H1 (cell line): ENCODE results near the gene CAMK2B. TPM values are rescaled to one million over a fixed set of nuclear protein-coding genes. Genes with fewer than 3 reads are reported as not detected.

Experiments used
- CTCF ChIA-PET: fragments of 300-600 bp; sonication (Branson Sonifier 250); formaldehyde crosslinking; loops from one replicate; lab custom pipeline; 2021; ENCODE audit not compliant: partially characterized antibody; lab: Charles Lee
- POLR2A ChIA-PET: fragments of 300-600 bp; sonication (Branson Sonifier 250); formaldehyde crosslinking; loops from one replicate; lab custom pipeline; 2021; ENCODE audit warnings: inconsistent platforms; ENCODE audit not compliant: partially characterized antibody; lab: Charles Lee
- DNase-seq, 2 experiments: peaks; one replicate each; pipeline versions ENCODE4 v3.0.0 to v3.0.0-alpha.2; 2010 to 2022; ENCODE audit warnings: low spot score in 2 of 2, low read depth in 1 of 2, mixed read lengths in 1 of 2
- FAIRE-seq: peaks from 2 replicates; lab custom pipeline; 2011; peaks lifted over from hg19 to GRCh38; lab: Jason Lieb, UNC
- H2AFZ ChIP-seq: 2 replicates; pipeline ENCODE4 v1.8.1; 2012; ENCODE audit warnings: low read length, inconsistent platforms
- H2AK5ac ChIP-seq: 2 replicates; pipeline ENCODE4 v1.6.1; 2013; ENCODE audit warnings: low read depth, low read length
- H2BK120ac ChIP-seq: replicated peaks from 2 replicates; pipeline ENCODE3; 2013; ENCODE audit warnings: low read depth, low read length, inconsistent platforms
- H2BK12ac ChIP-seq: 2 replicates; pipeline ENCODE4 v1.6.1; 2013; ENCODE audit warnings: low read depth, low read length
- H2BK15ac ChIP-seq: 2 replicates; pipeline ENCODE4 v1.6.1; 2013; ENCODE audit warnings: low read length
- H2BK20ac ChIP-seq: 2 replicates; pipeline ENCODE4 v1.6.1; 2013; ENCODE audit warnings: low read length
- H2BK5ac ChIP-seq: 2 replicates; pipeline ENCODE4 v1.6.1; 2013; ENCODE audit warnings: low read depth, low read length
- H3K14ac ChIP-seq: 2 replicates; pipeline ENCODE4 v1.6.1; 2013; ENCODE audit warnings: inconsistent platforms; ENCODE audit not compliant: insufficient read length
- H3K18ac ChIP-seq: 2 replicates; pipeline ENCODE4 v1.6.1; 2013; ENCODE audit warnings: low read length; ENCODE audit errors: extremely low read depth
- H3K23ac ChIP-seq: 2 replicates; pipeline ENCODE4 v1.6.1; 2013; ENCODE audit warnings: inconsistent platforms; ENCODE audit not compliant: insufficient read length
- H3K23me2 ChIP-seq: 2 replicates; pipeline ENCODE4 v1.6.1; 2013; ENCODE audit warnings: low read depth, low read length
- H3K27ac ChIP-seq: 2 replicates; pipeline ENCODE4 v1.6.1; 2011; ENCODE audit warnings: low read depth, low read length, inconsistent platforms
- H3K27me3 ChIP-seq, 4 experiments: replicated peaks in 1 of 4; 1 replicate in 1 of 4; 2 replicates in 3 of 4; pipeline versions ENCODE4 v1.6.1 to v1.8.1; 2011 to 2013; ENCODE audit warnings: low read length in 3 of 4, mild to moderate bottlenecking in 3 of 4, inconsistent platforms in 2 of 4, mixed read lengths in 2 of 4, moderate library complexity in 1 of 4; ENCODE audit not compliant: control insufficient read depth in 3 of 4, insufficient read depth in 3 of 4; ENCODE audit errors: extremely low read depth in 1 of 4
- H3K36me3 ChIP-seq, 4 experiments: 2 replicates each; pipeline versions ENCODE4 v1.6.1 to v1.8.1; 2011 to 2013; ENCODE audit warnings: mild to moderate bottlenecking in 4 of 4, low read length in 3 of 4, moderate library complexity in 2 of 4, control low read depth in 1 of 4, inconsistent platforms in 1 of 4; ENCODE audit not compliant: insufficient read depth in 4 of 4, control insufficient read depth in 2 of 4
- H3K4ac ChIP-seq: replicated peaks from 2 replicates; pipeline ENCODE3; 2013; ENCODE audit warnings: low read length, low read depth, mixed read lengths, inconsistent platforms; ENCODE audit not compliant: insufficient read length
- H3K4me1 ChIP-seq, 4 experiments: replicated peaks in 1 of 4; 1 replicate in 1 of 4; 2 replicates in 3 of 4; pipeline versions ENCODE4 v1.6.1 to v1.8.1; 2011 to 2013; ENCODE audit warnings: low read length in 3 of 4, inconsistent platforms in 2 of 4, mixed read lengths in 1 of 4; ENCODE audit not compliant: insufficient read depth in 4 of 4, control insufficient read depth in 3 of 4
- H3K4me2 ChIP-seq, 2 experiments: 2 replicates each; pipeline versions ENCODE4 v1.6.1 to v1.8.1; 2011 to 2013; ENCODE audit warnings: low read depth in 2 of 2, low read length in 2 of 2, control low read depth in 1 of 2, inconsistent platforms in 1 of 2, mild to moderate bottlenecking in 1 of 2; ENCODE audit not compliant: insufficient read depth in 1 of 2
- H3K4me3 ChIP-seq, 4 experiments: fragments of 200-600, 300-600 bp in 1 of 4; sonication (generic), shearing (Covaris generic), sonication (Bioruptor Twin) in 1 of 4; 2 replicates each; pipeline versions ENCODE4 v1.5.1 to v1.8.1; 2011 to 2016; ENCODE audit warnings: low read length in 4 of 4, low read depth in 3 of 4, control low read depth in 2 of 4, inconsistent platforms in 2 of 4, mild to moderate bottlenecking in 2 of 4, mixed read lengths in 1 of 4, moderate library complexity in 1 of 4; ENCODE audit not compliant: insufficient read depth in 2 of 4; ENCODE audit errors: extremely low read depth in 1 of 4
- H3K56ac ChIP-seq: replicated peaks from 2 replicates; pipeline ENCODE3; 2013; ENCODE audit warnings: low read depth, mild to moderate bottlenecking, mixed read lengths, low read length, inconsistent platforms; ENCODE audit not compliant: insufficient read length
- H3K79me1 ChIP-seq: 2 replicates; pipeline ENCODE4 v1.6.1; 2013; ENCODE audit warnings: low read depth, low read length, control low read depth
- H3K79me2 ChIP-seq, 2 experiments: 2 replicates each; pipeline versions ENCODE4 v1.6.1 to v1.8.1; 2012 to 2013; ENCODE audit warnings: low read length in 2 of 2, mild to moderate bottlenecking in 2 of 2, inconsistent platforms in 1 of 2; ENCODE audit not compliant: insufficient read depth in 2 of 2, control insufficient read depth in 1 of 2
- H3K9ac ChIP-seq, 4 experiments: replicated peaks in 1 of 4; 1 replicate in 1 of 4; 2 replicates in 3 of 4; pipeline versions ENCODE4 v1.6.1 to v1.8.1; 2011 to 2013; ENCODE audit warnings: low read depth in 3 of 4, low read length in 3 of 4, control low read depth in 2 of 4, mild to moderate bottlenecking in 2 of 4, moderate library complexity in 2 of 4, inconsistent platforms in 1 of 4; ENCODE audit errors: extremely low read depth in 1 of 4
- H3K9me3 ChIP-seq, 2 experiments: 2 replicates each; pipeline versions ENCODE4 v1.6.1 to v1.8.1; 2012 to 2013; ENCODE audit warnings: mild to moderate bottlenecking in 2 of 2, moderate library complexity in 2 of 2, control low read depth in 1 of 2, inconsistent platforms in 1 of 2, low read depth in 1 of 2, low read length in 1 of 2, mixed read lengths in 1 of 2; ENCODE audit not compliant: insufficient read depth in 2 of 2
- H4K20me1 ChIP-seq, 2 experiments: replicated peaks in 1 of 2; 2 replicates each; pipeline versions ENCODE3 to v1.8.1; 2011 to 2013; ENCODE audit warnings: inconsistent platforms in 2 of 2, low read length in 2 of 2, mild to moderate bottlenecking in 1 of 2; ENCODE audit not compliant: insufficient read depth in 2 of 2, control insufficient read depth in 1 of 2
- H4K5ac ChIP-seq: 2 replicates; pipeline ENCODE4 v1.6.1; 2013; ENCODE audit warnings: low read length, low read depth, mixed read lengths, inconsistent platforms; ENCODE audit not compliant: insufficient read length
- H4K8ac ChIP-seq: 2 replicates; pipeline ENCODE4 v1.8.0; 2013; ENCODE audit warnings: mild to moderate bottlenecking, moderate library complexity, low read length, inconsistent platforms; ENCODE audit not compliant: insufficient read depth; ENCODE audit errors: extremely low read depth
- H4K91ac ChIP-seq: replicated peaks from 2 replicates; pipeline ENCODE3; 2013; ENCODE audit warnings: low read length, mixed read lengths, inconsistent platforms; ENCODE audit not compliant: insufficient read length
- ASH2L ChIP-seq: fragments of 200-600, 300-600 bp; sonication (generic); IDR thresholded peaks from one replicate; pipeline ENCODE4 v1.7.1; 2017; ENCODE audit warnings: low read length
- BCL11A ChIP-seq, 2 experiments: IDR thresholded peaks; one replicate each; pipeline ENCODE4 v1.6.1; 2011; ENCODE audit warnings: low read depth in 2 of 2, low read length in 2 of 2, mild to moderate bottlenecking in 2 of 2
- BRCA1 ChIP-seq: IDR thresholded peaks from 2 replicates; pipeline ENCODE4 v1.6.1; 2012; ENCODE audit warnings: low read depth, low read length, improper control_type of control experiment
- CHD1 ChIP-seq: IDR thresholded peaks from 2 replicates; pipeline ENCODE4 v1.6.1; 2012; ENCODE audit warnings: low read depth, low read length, improper control_type of control experiment
- EZH2 ChIP-seq: fragments of 200-600 bp; sonication (generic); IDR thresholded peaks from 2 replicates; pipeline ENCODE4 v1.7.1; 2012; ENCODE audit warnings: low read depth, mild to moderate bottlenecking, moderate library complexity, low read length, inconsistent platforms; ENCODE audit not compliant: severe bottlenecking
- HDAC6 ChIP-seq: IDR thresholded peaks from one replicate; pipeline ENCODE4 v1.7.1; 2012; ENCODE audit warnings: low read depth, mild to moderate bottlenecking, inconsistent platforms, low read length, moderate library complexity
- JUND ChIP-seq: IDR thresholded peaks from 2 replicates; pipeline ENCODE4 v1.6.1; 2011; ENCODE audit warnings: mild to moderate bottlenecking, improper control_type of control experiment, low read length
- POLR2A ChIP-seq, 2 experiments: IDR thresholded peaks; 1 replicate in 1 of 2; 2 replicates in 1 of 2; pipeline ENCODE4 v1.6.1; 2011; ENCODE audit warnings: low read depth in 2 of 2, low read length in 2 of 2, mild to moderate bottlenecking in 2 of 2; ENCODE audit errors: control extremely low read depth in 1 of 2
- RBBP5 ChIP-seq: IDR thresholded peaks from 2 replicates; pipeline ENCODE4 v1.7.1; 2012; ENCODE audit warnings: low read depth, mild to moderate bottlenecking, inconsistent platforms, low read length, moderate library complexity, borderline replicate concordance
- SP1 ChIP-seq: IDR thresholded peaks from 2 replicates; pipeline ENCODE4 v1.6.1; 2011; ENCODE audit warnings: low read depth, low read length
- WGBS, 2 experiments: shearing (Covaris generic) in 1 of 2; methylation state at CpG; one replicate each; pipeline versions ENCODE4 v1.1.6 to v1.1.7; 2013 to 2015; ENCODE audit warnings: low lambda C conversion rate in 2 of 2, mixed read lengths in 2 of 2, inconsistent platforms in 1 of 2, low coverage in 1 of 2, missing lambda C conversion rate in 1 of 2; ENCODE audit not compliant: insufficient replicate concordance in 2 of 2, insufficient coverage in 1 of 2, insufficient read length in 1 of 2; ENCODE audit errors: extremely low coverage in 1 of 2, missing lambda C conversion rate in 1 of 2; 5-methylcytosine and 5-hydroxymethylcytosine counted together
- polyA plus RNA-seq, 7 experiments: library from polyadenylated mRNA; depleted of rRNA in 3 of 7; stranded (reverse) in 5 of 7; unstranded in 2 of 7; fragments of >200 nt in 5 of 7; fragments of 200-250 nt in 2 of 7; gene quantifications; 1 replicate in 5 of 7; 2 replicates in 1 of 7; 4 replicates in 1 of 7; pipeline versions ENCODE4 v1.2.1 to v1.2.3, GENCODE V29; 2011 to 2013; ENCODE audit warnings: missing spikeins in 2 of 7, mixed read lengths in 2 of 7
- total RNA-seq: library from RNA; stranded (reverse); fragmentation: NEBNext Ultra II Directional; extraction: Animal tissue kit (Norgen Biotek cat#: 25700); gene quantifications from 2 replicates; pipeline ENCODE4 v1.2.1, GENCODE V29; 2021
- TF ChIP-seq, protein P1 (sequence below): IDR thresholded peaks from 2 replicates; pipeline ENCODE4 v1.6.1; 2012; ENCODE audit warnings: low read length, inconsistent platforms

The CAMK2B gene
- total and polyA plus RNA-seq, 2 of the 8 experiments (the other 6 are each of a cell fraction or from before 2014, with no cell fraction given): 0.05 to 0.15 TPM

DNA sequence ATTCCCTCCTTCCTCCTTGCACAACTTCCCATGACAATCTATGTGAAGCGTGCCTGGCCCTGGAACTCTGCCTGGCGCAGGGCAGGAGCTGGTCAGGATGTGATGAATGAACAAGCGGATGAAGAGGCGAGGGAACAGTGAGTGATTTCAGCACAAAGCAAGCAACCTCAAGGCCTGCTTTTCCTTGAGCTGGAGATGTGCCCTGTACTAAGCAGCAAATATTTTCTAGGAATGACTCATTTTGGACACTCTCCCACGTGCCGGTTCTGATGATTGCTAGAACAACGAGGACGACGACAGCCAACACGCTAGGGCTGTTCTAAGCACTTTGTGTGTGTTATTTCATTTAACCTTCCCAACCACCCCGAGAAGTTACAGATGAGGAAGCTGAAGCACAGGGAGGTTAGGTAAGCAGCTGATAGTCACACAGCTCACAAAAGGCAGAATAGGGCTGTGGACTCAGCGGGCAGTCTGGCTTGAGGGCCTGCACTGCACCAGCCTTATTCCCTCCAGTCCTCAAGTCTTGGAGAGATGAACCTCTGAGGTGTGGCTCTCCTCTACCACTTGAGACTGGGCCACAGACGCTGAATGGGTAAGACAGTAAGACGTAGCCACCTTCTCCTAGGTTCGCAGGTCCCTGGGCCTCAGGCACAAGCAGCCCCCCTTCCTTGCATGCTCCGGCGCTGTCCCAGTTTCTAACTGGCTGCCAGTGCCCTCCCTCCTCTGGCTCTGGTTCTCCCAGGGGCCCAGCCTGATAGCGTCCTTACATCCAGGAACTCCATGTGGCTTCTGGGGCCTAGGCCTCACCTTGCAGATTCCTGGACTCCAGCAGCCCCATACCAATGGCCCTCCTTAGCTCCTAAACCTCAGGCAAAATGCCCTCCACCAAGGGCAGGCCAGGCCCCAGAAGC is 65.6 kb downstream of the CAMK2B start:
- DNase-seq: no peak
- H2BK20ac ChIP-seq: no peak overlapping the region
- H3K14ac ChIP-seq: no peak overlapping the region
- H4K5ac ChIP-seq: no peak overlapping the region
- no peak overlapping the region for H2BK120ac ChIP-seq
- no peak overlapping the region for H3K4me3 ChIP-seq
- peak overlapping the region; percentile 31; the same call in 1 of the 2 replicates for H4K8ac ChIP-seq
- POLR2A ChIA-PET: no interaction called here
- H3K27me3 ChIP-seq: no peaks in the 10 kb centered on the region; a peak in 1 of 7 replicates
- H2BK5ac ChIP-seq: no peak overlapping the region
- no peak overlapping the region for H3K4ac ChIP-seq
- no peak overlapping the region for H3K27ac ChIP-seq
- no peaks in the 10 kb centered on the region for H3K23me2 ChIP-seq
- no peak overlapping the region for H3K23ac ChIP-seq
- CTCF ChIA-PET: interaction anchor here (0.9 to 3.6 kb wide), 10 partner anchors 9 to 275 kb away, joined by 3 to 15 read pairs (median 3); no protein-coding TSS in a partner anchor
- no peaks in the 10 kb centered on the region for H3K9me3 ChIP-seq
- peaks cover 0 to 6% (median 0%) of the 10 kb centered on the region in 4 experiments; a peak in 3 of 7 replicates for H3K4me1 ChIP-seq
- no peak overlapping the region for H3K56ac ChIP-seq
- H4K91ac ChIP-seq: no peak overlapping the region
- H2BK15ac ChIP-seq: no peak overlapping the region
- no peaks in the 10 kb centered on the region for H3K79me1 ChIP-seq
- H4K20me1 ChIP-seq: peaks cover 0 to 5% of the 10 kb centered on the region in 2 experiments
- H2AFZ ChIP-seq: no peak overlapping the region
- no peak overlapping the region for H3K18ac ChIP-seq
- TF ChIP-seq CHD1 (no peak), POLR2A (IDR thresholded peaks at IDR 0.05; ENCODE audit: control extremely low read depth in 1 of 2, low read depth in 2 of 2, low read length in 2 of 2) (no peak), BRCA1 (no peak), SP1 (no peak), BCL11A (IDR thresholded peaks at IDR 0.05; ENCODE audit: low read depth in 2 of 2, low read length in 2 of 2) (no peak), ASH2L (no peak), HDAC6 (no peak), EZH2 (no peak), JUND (no peak), RBBP5 (no peak)
- TF ChIP-seq, protein P1, sequence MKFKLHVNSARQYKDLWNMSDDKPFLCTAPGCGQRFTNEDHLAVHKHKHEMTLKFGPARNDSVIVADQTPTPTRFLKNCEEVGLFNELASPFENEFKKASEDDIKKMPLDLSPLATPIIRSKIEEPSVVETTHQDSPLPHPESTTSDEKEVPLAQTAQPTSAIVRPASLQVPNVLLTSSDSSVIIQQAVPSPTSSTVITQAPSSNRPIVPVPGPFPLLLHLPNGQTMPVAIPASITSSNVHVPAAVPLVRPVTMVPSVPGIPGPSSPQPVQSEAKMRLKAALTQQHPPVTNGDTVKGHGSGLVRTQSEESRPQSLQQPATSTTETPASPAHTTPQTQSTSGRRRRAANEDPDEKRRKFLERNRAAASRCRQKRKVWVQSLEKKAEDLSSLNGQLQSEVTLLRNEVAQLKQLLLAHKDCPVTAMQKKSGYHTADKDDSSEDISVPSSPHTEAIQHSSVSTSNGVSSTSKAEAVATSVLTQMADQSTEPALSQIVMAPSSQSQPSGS: no peak
- H2AK5ac ChIP-seq: no peak overlapping the region
- FAIRE-seq: no peak
- WGBS, 2 experiments: 89% methylated on average over 18 of the region's 18 CpGs; no CpG with 5 or more reads in 1 of the 2 experiments
- no peak overlapping the region for H2BK12ac ChIP-seq
- H3K79me2 ChIP-seq: no peaks in the 10 kb centered on the region
- H3K9ac ChIP-seq: no peak overlapping the region
- no peak overlapping the region for H3K4me2 ChIP-seq
- no peaks in the 10 kb centered on the region for H3K36me3 ChIP-seq
